Hair follicle dermal papilla cell (primary cell): ENCODE measurements around the gene CKB. TPM values are rescaled to one million over a fixed set of nuclear protein-coding genes. Genes with fewer than 3 reads are reported as not detected.

ENCODE experiments used
- small RNA-seq: library from RNA; depleted of rRNA; stranded (forward); fragments of <200 nt; gene quantifications from one replicate; pipeline ENCODE3, GENCODE V24; 2012
- total RNA-seq: library from RNA; depleted of rRNA; stranded (reverse); fragments of >200 nt; gene quantifications from 2 replicates; pipeline ENCODE4 v1.2.3, GENCODE V29; 2012

Gene CKB
- total RNA-seq = 20.8 and 28.4 TPM in 2 replicates

GRCh38 chr14:103522649-103523574 is at the start of gene CKB:
CKB (minus strand) TSS chr14:103522830; CDS start chr14:103522493, 337 bp downstream.

GRCh38 chr14:103562429-103563225 is 40.0 kb upstream of the CKB start, which contains the start of the genes BAG5 and COA8:
BAG5 (minus strand) TSS chr14:103562657; CDS start chr14:103561164, 1,493 bp downstream.
COA8 (plus strand) TSS chr14:103562960; CDS start chr14:103563002, 42 bp downstream.

DNA sequence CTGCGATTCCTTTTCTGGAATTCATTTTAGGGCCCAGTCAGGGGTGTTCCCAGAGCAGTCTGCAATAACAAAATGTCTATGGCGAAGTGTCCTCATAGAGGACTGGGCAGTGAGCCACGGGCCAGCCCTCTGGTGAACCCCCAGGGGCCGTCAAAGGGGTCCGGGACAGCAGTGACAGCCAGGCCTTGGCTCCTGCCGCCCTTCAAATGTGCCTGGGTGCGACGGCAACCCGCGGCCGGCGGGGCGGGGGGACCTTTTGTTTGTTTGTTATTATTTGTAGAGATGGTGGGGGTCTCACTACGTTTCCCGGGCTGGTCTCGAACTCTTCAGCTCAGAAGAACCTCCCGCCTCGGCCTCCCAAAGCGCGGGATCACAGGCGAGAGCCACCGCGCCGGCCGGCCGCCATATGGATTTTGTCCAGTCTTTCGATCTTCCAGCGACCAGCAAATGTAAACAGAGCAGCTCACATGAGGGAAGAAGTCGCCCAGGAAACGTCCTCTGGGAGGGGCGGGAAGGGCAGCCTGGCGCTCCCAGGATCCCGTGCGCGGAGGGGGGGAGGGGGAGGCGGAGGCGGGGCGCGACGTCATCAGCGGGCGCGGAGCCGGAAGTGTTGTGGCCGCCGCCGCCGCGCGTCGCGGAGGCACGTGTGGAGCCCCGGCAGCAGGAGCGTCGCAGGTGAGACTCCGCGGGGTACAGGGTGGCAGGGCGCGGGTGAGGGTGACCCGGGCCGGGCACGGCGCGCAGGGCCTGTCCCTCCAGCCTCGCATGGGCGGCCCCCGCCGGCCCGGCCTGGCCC is 6.2 kb upstream of the CKB start, which contains the start of gene TRMT61A:
TSS of gene TRMT61A (plus strand) at position 610 of the 796 bp plus-strand sequence. CDS start 783 bp downstream, outside the sequence.

Small RNA genes within 50 kb of the gene (small RNA-seq; reads per million reads assigned to genes)
- gene RNU4-68P (not detected), gene RNU7-160P (not detected)

Other genes with a start within 250 kb of the CKB start
- 211 and 233 TPM in 2 replicates for gene EIF5, start 188.6 kb downstream of the CKB start, total RNA-seq
- gene MARK3, start 137.4 kb downstream of the CKB start, total RNA-seq = 84.8 and 103 TPM in 2 replicates
- 11.9 and 13.8 TPM in 2 replicates for gene TRMT61A, start 6.4 kb upstream of the CKB start, total RNA-seq
- gene BAG5, start 39.8 kb upstream of the CKB start, total RNA-seq = 33.6 and 34.4 TPM in 2 replicates
- 20.4 and 22.6 TPM in 2 replicates for gene COA8, start 40.1 kb upstream of the CKB start, total RNA-seq
- 200 and 223 TPM in 2 replicates for gene KLC1, start 106.4 kb upstream of the CKB start, total RNA-seq
- 2.3 and 4.0 TPM in 2 replicates for gene XRCC3, start 192.6 kb upstream of the CKB start, total RNA-seq
- gene ZFYVE21, start 193.0 kb upstream of the CKB start, total RNA-seq = 35.0 and 45.5 TPM in 2 replicates